ENCODE data around the gene PILRB.
"Not testable (repeated sequence)": the region's sequence is repeated elsewhere in the genome, so short reads cannot be mapped to it uniquely, and the experiment has no call there.

PILRB gene

GRCh38 chr7:100358027-100358856, at the start of gene PILRB:
TSS of gene PILRB (plus strand) at chr7:100358117. CDS start at chr7:100358303, 186 bp downstream.
- Histone ChIP-seq H3K4me1 (ENCODE audit: control insufficient read depth, insufficient read depth, low read length) (no peaks in the 10 kb centered on the region), H3K36me3 (ENCODE audit: control insufficient read depth, insufficient read depth, low read length) (peaks cover 77% of the 10 kb centered on the region), H3K9ac (ENCODE audit: low read depth, low read length) (no peak within 1 kb of the TSS)

GRCh38 chr7:100318329-100318728, 39.6 kb upstream of the PILRB start:
- not testable (repeated sequence) for H3K9ac ChIP-seq (ENCODE audit: low read depth, low read length); H3K27me3 ChIP-seq (ENCODE audit: control insufficient read depth, insufficient read depth, low read length)

More at GRCh38 chr7:100358027-100358856, at the start of gene PILRB:
- no peaks in the 10 kb centered on the region for H3K9me3 ChIP-seq (ENCODE audit: control insufficient read depth, insufficient read depth, low read length)
- H3K27me3 ChIP-seq (ENCODE audit: control insufficient read depth, insufficient read depth, low read length) = no peaks in the 10 kb centered on the region
- no peak within 1 kb of the TSS for H3K4me3 ChIP-seq (ENCODE audit: low read depth, low read length)

GRCh38 chr7:100321648-100322047, 36.3 kb upstream of the PILRB start:
- not testable (repeated sequence) for H3K4me1 ChIP-seq (ENCODE audit: control insufficient read depth, insufficient read depth, low read length); H3K4me3 ChIP-seq (ENCODE audit: low read depth, low read length); H3K9ac ChIP-seq (ENCODE audit: low read depth, low read length); H3K9me3 ChIP-seq (ENCODE audit: control insufficient read depth, insufficient read depth, low read length); H3K36me3 ChIP-seq (ENCODE audit: control insufficient read depth, insufficient read depth, low read length); H3K27me3 ChIP-seq (ENCODE audit: control insufficient read depth, insufficient read depth, low read length)

More at GRCh38 chr7:100318329-100318728, 39.6 kb upstream of the PILRB start:
- not testable (repeated sequence) for H3K9me3 ChIP-seq (ENCODE audit: control insufficient read depth, insufficient read depth, low read length); H3K36me3 ChIP-seq (ENCODE audit: control insufficient read depth, insufficient read depth, low read length); H3K4me1 ChIP-seq (ENCODE audit: control insufficient read depth, insufficient read depth, low read length); H3K4me3 ChIP-seq (ENCODE audit: low read depth, low read length)

- not testable (repeated sequence) for H3K36me3 ChIP-seq (ENCODE audit: control insufficient read depth, insufficient read depth, low read length)
These were observed 33.7 kb upstream of the PILRB start for GRCh38 chr7:100324194-100324593.

DNA sequence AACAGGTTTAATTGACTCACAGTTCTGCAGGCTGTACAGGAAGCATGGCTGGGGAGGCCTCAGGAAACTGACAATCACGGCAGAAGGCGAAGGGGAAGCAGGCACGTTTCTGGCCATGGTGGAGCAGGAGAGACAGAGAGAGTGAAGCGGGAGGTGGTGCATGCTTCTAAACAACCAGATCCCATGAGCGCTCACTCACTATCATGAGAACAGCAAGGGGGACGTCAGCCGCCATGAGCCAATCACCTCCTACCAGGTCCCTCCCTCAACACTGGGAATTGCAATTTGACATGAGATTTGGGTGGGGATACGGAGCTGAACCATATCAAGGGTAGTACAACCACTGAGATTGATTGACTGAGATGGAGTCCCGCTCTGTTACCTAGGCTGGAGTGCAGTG, 32.2 kb upstream of the PILRB start:
- not testable (repeated sequence) for H3K4me1 ChIP-seq (ENCODE audit: control insufficient read depth, insufficient read depth, low read length); H3K27me3 ChIP-seq (ENCODE audit: control insufficient read depth, insufficient read depth, low read length); H3K4me3 ChIP-seq (ENCODE audit: low read depth, low read length); H3K9me3 ChIP-seq (ENCODE audit: control insufficient read depth, insufficient read depth, low read length); H3K36me3 ChIP-seq (ENCODE audit: control insufficient read depth, insufficient read depth, low read length); H3K9ac ChIP-seq (ENCODE audit: low read depth, low read length)

More at GRCh38 chr7:100324194-100324593, 33.7 kb upstream of the PILRB start:
- not testable (repeated sequence) for H3K9me3 ChIP-seq (ENCODE audit: control insufficient read depth, insufficient read depth, low read length); H3K4me3 ChIP-seq (ENCODE audit: low read depth, low read length); H3K4me1 ChIP-seq (ENCODE audit: control insufficient read depth, insufficient read depth, low read length); H3K27me3 ChIP-seq (ENCODE audit: control insufficient read depth, insufficient read depth, low read length); H3K9ac ChIP-seq (ENCODE audit: low read depth, low read length)

DNA sequence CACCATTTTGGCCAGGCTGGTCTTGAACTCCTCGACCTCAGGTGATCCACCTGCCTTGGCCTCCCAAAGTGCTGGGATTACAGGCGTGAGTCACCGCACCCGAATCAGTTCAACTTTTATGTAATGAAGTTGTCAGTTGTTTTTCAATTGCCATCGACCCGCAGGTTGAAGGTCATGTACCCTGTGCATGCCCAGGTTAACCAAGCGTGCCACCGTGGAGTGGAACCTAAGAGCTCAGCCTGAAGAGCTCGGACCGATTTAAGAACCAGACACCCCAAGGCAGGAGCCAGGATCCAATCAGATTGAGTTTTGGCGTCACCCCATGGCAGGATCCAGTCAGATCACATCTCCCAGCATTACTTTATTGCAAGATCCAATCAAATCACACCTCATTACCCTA, 31.0 kb upstream of the PILRB start:
- not testable (repeated sequence) for H3K36me3 ChIP-seq (ENCODE audit: control insufficient read depth, insufficient read depth, low read length)

DNA sequence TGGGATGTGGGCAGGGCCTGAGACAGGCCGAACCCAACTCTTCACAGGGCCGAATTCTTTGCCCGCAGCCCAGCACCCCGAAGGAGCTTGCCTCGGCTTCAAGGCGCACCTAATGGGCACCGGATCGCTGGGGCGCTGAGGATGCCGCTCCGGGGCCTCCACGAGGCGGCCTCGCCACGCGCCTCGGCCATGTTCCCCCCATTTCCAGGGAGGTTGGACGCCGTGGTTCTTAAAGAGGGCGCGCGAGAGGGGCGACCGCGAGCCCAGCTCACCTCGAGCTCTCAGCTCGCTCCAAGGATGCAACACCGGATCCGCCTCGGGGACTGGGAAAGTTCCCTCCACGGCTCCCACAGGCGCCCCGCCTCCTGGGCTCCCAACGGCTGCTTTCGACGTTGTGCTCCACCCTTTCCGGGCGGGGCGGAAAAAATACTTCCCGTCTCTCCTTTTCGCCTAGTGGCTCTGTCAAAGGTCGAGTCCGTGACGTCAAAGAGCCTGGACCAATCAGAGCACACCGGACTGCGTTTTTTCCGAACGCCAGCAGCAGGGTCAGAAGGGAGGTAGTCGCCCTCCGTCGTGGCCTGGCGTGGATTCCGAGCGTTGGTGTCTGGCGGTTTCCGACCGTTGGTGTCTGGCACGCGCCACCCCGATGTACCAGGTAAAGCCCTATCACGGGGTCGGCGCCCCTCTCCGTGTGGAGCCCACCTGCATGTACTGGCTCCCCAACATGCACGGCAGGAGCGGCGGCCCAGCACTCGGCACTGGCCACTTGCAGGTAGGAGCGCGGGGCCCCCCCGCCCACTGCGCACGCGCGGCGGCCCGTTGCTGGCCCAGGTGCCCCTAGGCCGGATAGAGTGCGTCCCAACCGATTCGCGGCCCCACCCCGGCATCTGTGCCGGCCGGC, 22.1 kb upstream of the PILRB start:
- peak overlapping the region; percentile 89 for H3K4me3 ChIP-seq (ENCODE audit: low read depth, low read length)
- H3K4me1 ChIP-seq (ENCODE audit: control insufficient read depth, insufficient read depth, low read length); H3K9me3 ChIP-seq (ENCODE audit: control insufficient read depth, insufficient read depth, low read length); H3K27me3 ChIP-seq (ENCODE audit: control insufficient read depth, insufficient read depth, low read length); H3K36me3 ChIP-seq (ENCODE audit: control insufficient read depth, insufficient read depth, low read length); H3K9ac ChIP-seq (ENCODE audit: low read depth, low read length): not testable (repeated sequence)

More for the DNA sequence above, 31.0 kb upstream of the PILRB start:
- not testable (repeated sequence) for H3K27me3 ChIP-seq (ENCODE audit: control insufficient read depth, insufficient read depth, low read length); H3K9me3 ChIP-seq (ENCODE audit: control insufficient read depth, insufficient read depth, low read length); H3K4me1 ChIP-seq (ENCODE audit: control insufficient read depth, insufficient read depth, low read length); H3K4me3 ChIP-seq (ENCODE audit: low read depth, low read length); H3K9ac ChIP-seq (ENCODE audit: low read depth, low read length)

DNA sequence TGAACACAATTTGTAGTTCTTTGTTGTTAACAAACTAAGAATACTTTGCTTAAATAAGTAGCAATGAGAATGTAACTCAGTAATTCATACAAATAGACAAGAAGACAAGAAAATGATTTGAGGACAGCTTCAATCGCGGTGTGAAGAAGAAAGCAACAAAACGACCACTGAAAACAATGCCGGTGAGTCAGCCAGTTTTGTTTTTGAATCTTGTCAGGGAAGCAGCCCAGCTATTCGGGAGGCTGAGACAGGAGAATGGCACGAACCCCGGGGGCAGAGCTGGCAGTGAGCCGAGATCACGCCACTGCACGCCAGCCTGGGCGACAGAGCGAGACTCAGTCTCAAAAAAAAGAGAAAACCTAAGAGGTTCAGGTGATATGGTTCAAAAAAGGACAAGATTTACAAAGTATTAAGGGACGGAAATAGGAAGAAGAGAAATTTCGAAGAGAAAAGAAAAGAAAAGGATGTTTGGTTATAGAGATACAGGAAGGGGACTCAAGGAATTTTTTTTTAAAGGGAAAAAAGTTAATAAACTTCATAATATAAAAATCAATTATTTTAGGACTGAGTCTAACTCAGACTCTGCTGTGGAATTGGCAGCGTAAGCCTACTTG, 19.7 kb upstream of the PILRB start:
- not testable (repeated sequence) for H3K4me3 ChIP-seq (ENCODE audit: low read depth, low read length)

DNA sequence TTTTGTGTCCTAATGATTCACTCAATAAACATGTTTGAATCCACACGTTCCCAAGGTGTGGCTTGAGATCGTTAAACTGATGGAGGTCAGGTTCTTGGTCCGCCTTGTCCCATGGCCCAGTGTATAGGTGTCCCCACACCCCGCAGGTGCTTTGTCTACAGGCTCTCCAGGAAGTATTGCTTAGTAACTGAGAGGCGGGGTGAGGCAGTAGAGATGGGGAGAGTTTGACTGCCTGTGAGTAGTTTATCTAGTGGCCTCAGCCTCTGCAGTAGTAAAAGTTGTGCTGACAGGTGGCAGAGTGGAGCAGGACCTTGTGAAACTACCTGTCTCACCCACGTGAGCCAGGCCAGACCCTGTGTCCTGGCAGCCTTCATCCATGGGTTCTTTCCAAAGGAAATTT, 16.6 kb upstream of the PILRB start:
- not testable (repeated sequence) for H3K36me3 ChIP-seq (ENCODE audit: control insufficient read depth, insufficient read depth, low read length); H3K27me3 ChIP-seq (ENCODE audit: control insufficient read depth, insufficient read depth, low read length); H3K4me3 ChIP-seq (ENCODE audit: low read depth, low read length); H3K4me1 ChIP-seq (ENCODE audit: control insufficient read depth, insufficient read depth, low read length); H3K9ac ChIP-seq (ENCODE audit: low read depth, low read length); H3K9me3 ChIP-seq (ENCODE audit: control insufficient read depth, insufficient read depth, low read length)

More for the DNA sequence above, 19.7 kb upstream of the PILRB start:
- not testable (repeated sequence) for H3K27me3 ChIP-seq (ENCODE audit: control insufficient read depth, insufficient read depth, low read length); H3K36me3 ChIP-seq (ENCODE audit: control insufficient read depth, insufficient read depth, low read length); H3K9me3 ChIP-seq (ENCODE audit: control insufficient read depth, insufficient read depth, low read length); H3K9ac ChIP-seq (ENCODE audit: low read depth, low read length); H3K4me1 ChIP-seq (ENCODE audit: control insufficient read depth, insufficient read depth, low read length)

DNA sequence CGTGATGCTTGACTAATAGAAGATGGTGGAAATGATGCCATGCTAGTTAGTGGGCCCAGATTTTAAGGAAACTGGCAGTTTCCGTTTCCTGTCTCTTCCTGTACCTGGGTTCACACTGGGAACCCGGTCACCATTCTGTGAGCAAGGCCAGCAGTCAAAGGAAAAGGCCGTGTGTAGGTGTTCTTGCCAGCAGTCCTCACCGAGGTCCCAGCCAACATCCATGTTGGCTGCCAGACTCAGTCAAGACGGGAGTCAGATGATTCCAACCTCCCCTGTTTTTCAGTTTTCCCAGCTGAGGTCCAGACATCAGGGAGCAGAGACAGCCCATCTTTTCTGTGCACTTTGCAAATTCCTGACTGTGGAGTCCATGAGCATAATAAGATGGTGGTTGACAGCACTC, 15.2 kb upstream of the PILRB start:
- H3K9me3 ChIP-seq (ENCODE audit: control insufficient read depth, insufficient read depth, low read length) = no peaks in the 10 kb centered on the region
- H3K4me3 ChIP-seq (ENCODE audit: low read depth, low read length) = no peak overlapping the region
- H3K9ac ChIP-seq (ENCODE audit: low read depth, low read length) = no peak overlapping the region
- no peaks in the 10 kb centered on the region for H3K27me3 ChIP-seq (ENCODE audit: control insufficient read depth, insufficient read depth, low read length)
- peaks cover 14% of the 10 kb centered on the region for H3K36me3 ChIP-seq (ENCODE audit: control insufficient read depth, insufficient read depth, low read length)
- no peaks in the 10 kb centered on the region for H3K4me1 ChIP-seq (ENCODE audit: control insufficient read depth, insufficient read depth, low read length)

DNA sequence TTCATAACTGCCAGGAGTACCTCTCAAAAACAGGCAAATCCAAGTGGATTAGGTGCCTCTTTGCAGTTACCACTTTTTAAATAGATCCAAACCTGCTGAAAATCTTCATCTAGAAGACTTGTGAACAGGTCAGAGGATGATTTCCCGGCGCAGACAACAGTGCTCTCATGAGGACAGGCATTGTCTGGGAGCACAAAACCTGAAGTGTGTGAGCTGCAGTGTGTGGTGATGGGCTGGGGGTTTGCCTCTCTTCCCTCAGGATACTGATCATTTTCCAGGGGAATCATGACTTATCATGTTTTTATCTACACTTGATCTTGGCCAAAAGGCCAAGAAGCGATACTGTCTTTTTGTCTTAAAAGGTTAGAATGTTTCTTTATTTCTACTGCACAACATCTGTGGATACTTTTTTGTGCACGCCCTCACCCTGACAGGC, 13.8 kb upstream of the PILRB start:
- not testable (repeated sequence) for H3K9me3 ChIP-seq (ENCODE audit: control insufficient read depth, insufficient read depth, low read length); H3K4me3 ChIP-seq (ENCODE audit: low read depth, low read length); H3K4me1 ChIP-seq (ENCODE audit: control insufficient read depth, insufficient read depth, low read length); H3K27me3 ChIP-seq (ENCODE audit: control insufficient read depth, insufficient read depth, low read length); H3K9ac ChIP-seq (ENCODE audit: low read depth, low read length)
- peaks cover 16% of the 10 kb centered on the region for H3K36me3 ChIP-seq (ENCODE audit: control insufficient read depth, insufficient read depth, low read length)
